ENCODE data around the gene PYGM. TPM values are rescaled to one million over a fixed set of nuclear protein-coding genes. Genes with fewer than 3 reads are reported as not detected.

Gene PYGM
- total RNA-seq, 1 experiment from 2014 or later, result 3.6 TPM

DNA sequence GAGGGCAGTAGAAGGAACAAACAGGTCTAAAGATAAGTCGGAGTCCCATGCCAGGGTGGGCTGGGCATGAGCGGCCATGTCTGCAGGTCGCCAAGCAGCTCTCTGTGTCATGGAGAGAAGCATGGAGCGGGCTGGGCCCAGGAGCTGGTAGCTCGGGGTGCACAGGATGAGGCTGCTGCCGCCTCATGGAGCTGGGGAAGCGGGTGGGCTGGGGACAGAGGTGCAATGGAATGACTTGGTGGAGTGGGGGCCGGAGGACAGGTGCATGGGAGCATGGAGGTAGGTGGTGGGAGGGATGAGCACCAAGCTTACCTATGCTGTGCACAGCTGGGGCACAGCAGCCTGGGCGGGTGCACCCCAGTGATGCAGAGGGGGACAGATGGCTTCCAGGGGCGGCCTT, 40.4 kb downstream of the PYGM start:
- no peak overlapping the region; a peak in 1 of 7 replicates for H3K27ac Mint-ChIP-seq
- Histone ChIP-seq H4K8ac (replicated peaks; ENCODE audit: insufficient read length, low read depth, low read length) (no peak overlapping the region), H2BK5ac (ENCODE audit: insufficient read length, low read length) (no peak overlapping the region), H2AFZ (ENCODE audit: low read length) (no peak overlapping the region), H3K4me1 (ENCODE audit: insufficient read depth, low read length) (no peaks in the 10 kb centered on the region), H3K56ac (ENCODE audit: insufficient read length, low read depth, low read length) (no peak overlapping the region), H2BK120ac (ENCODE audit: low read depth, low read length, poor library complexity, severe bottlenecking) (no peak overlapping the region), H3K14ac (ENCODE audit: insufficient read depth, low read length) (no peak overlapping the region), H4K5ac (ENCODE audit: insufficient read length, low read depth, low read length) (no peak overlapping the region), H4K20me1 (ENCODE audit: control insufficient read depth, insufficient read depth, insufficient read length) (peaks cover 3% of the 10 kb centered on the region), H3K23ac (ENCODE audit: insufficient read length, low read depth, low read length) (no peak overlapping the region), H3K23me2 (ENCODE audit: insufficient read length, low read depth, low read length, poor library complexity, severe bottlenecking) (no peaks in the 10 kb centered on the region), H2AK5ac (ENCODE audit: insufficient read length, low read length) (no peak overlapping the region), H3K79me2 (ENCODE audit: insufficient read depth, low read length) (no peaks in the 10 kb centered on the region), H3K79me1 (ENCODE audit: insufficient read depth, low read depth, low read length, poor library complexity, severe bottlenecking) (no peaks in the 10 kb centered on the region), H3K9me3 (ENCODE audit: control insufficient read depth, low read depth, low read length) (no peaks in the 10 kb centered on the region), H3T11ph (ENCODE audit: low read length) (no peak overlapping the region), H3K27ac (ENCODE audit: insufficient read length, low read depth, low read length) (no peak overlapping the region), H2BK12ac (ENCODE audit: insufficient read length, low read depth, low read length) (no peak overlapping the region), H4K91ac (ENCODE audit: insufficient read length, low read depth, low read length) (no peak overlapping the region), H3K9ac (ENCODE audit: extremely low read depth, insufficient read length, low read length) (no peak overlapping the region), H3K4ac (ENCODE audit: low read depth, low read length) (no peak overlapping the region), H3K4me2 (ENCODE audit: insufficient read depth, insufficient read length, low read length) (no peak overlapping the region), H2BK20ac (ENCODE audit: low read depth, low read length, poor library complexity, severe bottlenecking) (no peak overlapping the region), H3K27me3 (ENCODE audit: insufficient read depth, low read length) (peaks cover 10% of the 10 kb centered on the region; the same call in 1 of the 2 replicates), H3K18ac (ENCODE audit: insufficient read length, low read depth, low read length) (no peak overlapping the region), H2BK15ac (ENCODE audit: low read depth, low read length) (no peak overlapping the region)
- H3K36me3 Mint-ChIP-seq (ENCODE audit: insufficient read depth in 1 of 3, low read depth in 3 of 3), result no peaks in the 10 kb centered on the region
- H3K4me1 Mint-ChIP-seq, result peaks cover 5 to 53% of the 10 kb centered on the region in 2 experiments
- WGBS (ENCODE audit: extremely low coverage, insufficient read length, low lambda C conversion rate), result no CpG with 5 or more reads among the region's 10 CpGs
- DNase-seq, result no peak
- TF ChIP-seq, protein P1, sequence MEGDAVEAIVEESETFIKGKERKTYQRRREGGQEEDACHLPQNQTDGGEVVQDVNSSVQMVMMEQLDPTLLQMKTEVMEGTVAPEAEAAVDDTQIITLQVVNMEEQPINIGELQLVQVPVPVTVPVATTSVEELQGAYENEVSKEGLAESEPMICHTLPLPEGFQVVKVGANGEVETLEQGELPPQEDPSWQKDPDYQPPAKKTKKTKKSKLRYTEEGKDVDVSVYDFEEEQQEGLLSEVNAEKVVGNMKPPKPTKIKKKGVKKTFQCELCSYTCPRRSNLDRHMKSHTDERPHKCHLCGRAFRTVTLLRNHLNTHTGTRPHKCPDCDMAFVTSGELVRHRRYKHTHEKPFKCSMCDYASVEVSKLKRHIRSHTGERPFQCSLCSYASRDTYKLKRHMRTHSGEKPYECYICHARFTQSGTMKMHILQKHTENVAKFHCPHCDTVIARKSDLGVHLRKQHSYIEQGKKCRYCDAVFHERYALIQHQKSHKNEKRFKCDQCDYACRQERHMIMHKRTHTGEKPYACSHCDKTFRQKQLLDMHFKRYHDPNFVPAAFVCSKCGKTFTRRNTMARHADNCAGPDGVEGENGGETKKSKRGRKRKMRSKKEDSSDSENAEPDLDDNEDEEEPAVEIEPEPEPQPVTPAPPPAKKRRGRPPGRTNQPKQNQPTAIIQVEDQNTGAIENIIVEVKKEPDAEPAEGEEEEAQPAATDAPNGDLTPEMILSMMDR (conservative IDR thresholded peaks at IDR 0.05), result no peak
- H3K9me3 Mint-ChIP-seq, result no peaks in the 10 kb centered on the region; a peak in 2 of 5 replicates
- peaks cover 85% of the 10 kb centered on the region for H3K27me3 Mint-ChIP-seq (ENCODE audit: low read depth)
- H3K4me3 Mint-ChIP-seq, result no peak overlapping the region

Measured in H9 (cell line).